Liver (tissue), 9 donors: ENCODE measurements around the gene ULK4. TPM values are rescaled to one million over a fixed set of nuclear protein-coding genes. Genes with fewer than 3 reads are reported as not detected.

ENCODE experiments used
- DNase-seq: peaks from one replicate; pipeline ENCODE4 v3.0.0-alpha.2; 2017; ENCODE audit warnings: low spot score
- H3K27ac ChIP-seq, 2 donors: one replicate each; pipeline ENCODE4 v1.7.0; 2013; ENCODE audit warnings: inconsistent platforms in 2 of 2, low read length in 2 of 2, control low read depth in 1 of 2, low read depth in 1 of 2, mild to moderate bottlenecking in 1 of 2
- H3K27me3 ChIP-seq, 4 donors: one replicate each; pipeline versions ENCODE4 v1.6.1 to v1.7.0; 2013; ENCODE audit warnings: low read length in 3 of 4, inconsistent platforms in 1 of 4, mild to moderate bottlenecking in 1 of 4, moderate library complexity in 1 of 4; ENCODE audit not compliant: control insufficient read depth in 4 of 4, insufficient read depth in 4 of 4
- H3K36me3 ChIP-seq, 4 donors: one replicate each; pipeline versions ENCODE4 v1.6.1 to v1.7.0; 2013; ENCODE audit warnings: low read length in 3 of 4, mild to moderate bottlenecking in 3 of 4, low read depth in 1 of 4, moderate library complexity in 1 of 4; ENCODE audit not compliant: control insufficient read depth in 4 of 4, insufficient read depth in 3 of 4
- H3K4me1 ChIP-seq, 4 donors: one replicate each; pipeline versions ENCODE4 v1.6.1 to v1.7.0; 2013; ENCODE audit warnings: low read length in 3 of 4, mild to moderate bottlenecking in 3 of 4, moderate library complexity in 1 of 4; ENCODE audit not compliant: control insufficient read depth in 4 of 4, insufficient read depth in 4 of 4
- H3K4me3 ChIP-seq, 3 donors: one replicate each; pipeline versions ENCODE4 v1.6.1 to v1.7.0; 2013; ENCODE audit warnings: low read length in 3 of 3, control low read depth in 1 of 3, low read depth in 1 of 3, mild to moderate bottlenecking in 1 of 3
- H3K9ac ChIP-seq, 2 donors: one replicate each; pipeline ENCODE4 v1.7.0; 2013; ENCODE audit warnings: low read length in 2 of 2, mild to moderate bottlenecking in 2 of 2, moderate library complexity in 2 of 2, control low read depth in 1 of 2, low read depth in 1 of 2
- H3K9me3 ChIP-seq, 4 donors: one replicate each; pipeline versions ENCODE4 v1.6.1 to v1.7.0; 2013; ENCODE audit warnings: low read length in 3 of 4; ENCODE audit not compliant: control insufficient read depth in 4 of 4
- CTCF ChIP-seq: fragments of 150-350 bp; IDR thresholded peaks from 2 replicates; pipeline ENCODE4 v1.5.1; 2017; ENCODE audit warnings: improper control_type of control experiment, low read depth, low read length; ENCODE audit not compliant: missing input control
- EGR1 ChIP-seq, 2 donors: IDR thresholded peaks; 2 replicates each; pipeline ENCODE4 v1.6.1; 2016 to 2018; ENCODE audit warnings: antibody characterized with exemption in 2 of 2, low read depth in 2 of 2
- FOXA1 ChIP-seq: IDR thresholded peaks from 2 replicates; pipeline ENCODE4 v1.6.1; 2016; ENCODE audit warnings: antibody characterized with exemption
- FOXA2 ChIP-seq: IDR thresholded peaks from 2 replicates; pipeline ENCODE4 v1.6.1; 2016; ENCODE audit warnings: antibody characterized with exemption
- GABPA ChIP-seq, 2 donors: IDR thresholded peaks in 1 of 2; conservative IDR thresholded peaks in 1 of 2; 2 replicates each; pipeline ENCODE4 v1.6.1; 2016; ENCODE audit warnings: antibody characterized with exemption in 2 of 2, mild to moderate bottlenecking in 1 of 2, moderate library complexity in 1 of 2
- HNF4A ChIP-seq, 2 donors: conservative IDR thresholded peaks; 2 replicates each; pipeline ENCODE4 v1.6.1; 2016; ENCODE audit warnings: antibody characterized with exemption in 2 of 2, mild to moderate bottlenecking in 2 of 2
- HNF4G ChIP-seq: IDR thresholded peaks from 2 replicates; pipeline ENCODE4 v1.6.1; 2016; ENCODE audit warnings: antibody characterized with exemption
- JUND ChIP-seq, 2 donors: IDR thresholded peaks; 2 replicates each; pipeline ENCODE4 v1.6.1; 2016; ENCODE audit warnings: antibody characterized with exemption in 2 of 2
- MAX ChIP-seq: IDR thresholded peaks from 2 replicates; pipeline ENCODE4 v1.6.1; 2016; ENCODE audit warnings: antibody characterized with exemption
- NR2F2 ChIP-seq: IDR thresholded peaks from 2 replicates; pipeline ENCODE4 v1.6.1; 2016; ENCODE audit warnings: antibody characterized with exemption
- RAD21 ChIP-seq, 2 donors: IDR thresholded peaks; 2 replicates each; pipeline ENCODE4 v1.6.1; 2016; ENCODE audit warnings: antibody characterized with exemption in 2 of 2, mild to moderate bottlenecking in 2 of 2
- RXRA ChIP-seq, 2 donors: IDR thresholded peaks; 2 replicates each; pipeline ENCODE4 v1.6.1; 2017 to 2018; ENCODE audit warnings: antibody characterized with exemption in 2 of 2, mild to moderate bottlenecking in 1 of 2
- SP1 ChIP-seq: IDR thresholded peaks from 2 replicates; pipeline ENCODE4 v1.6.1; 2018; ENCODE audit warnings: antibody characterized with exemption, mild to moderate bottlenecking
- TAF1 ChIP-seq: conservative IDR thresholded peaks from 2 replicates; pipeline ENCODE4 v1.6.1; 2016; ENCODE audit warnings: antibody characterized with exemption, mild to moderate bottlenecking
- YY1 ChIP-seq: IDR thresholded peaks from 2 replicates; pipeline ENCODE4 v1.6.1; 2016; ENCODE audit warnings: antibody characterized with exemption, mild to moderate bottlenecking
- ZBTB33 ChIP-seq: IDR thresholded peaks from 2 replicates; pipeline ENCODE4 v1.6.1; 2016; ENCODE audit warnings: antibody characterized with exemption
- WGBS: extraction: QIAGEN DNeasy Blood & Tissue Kit; methylation state at CpG from one replicate; pipeline ENCODE4 v1.1.7; 2013; 5-methylcytosine and 5-hydroxymethylcytosine counted together
- polyA plus RNA-seq, 2 donors: library from polyadenylated mRNA; stranded (reverse) in 1 of 2; unstranded in 1 of 2; fragments of 200-250 nt in 1 of 2; fragments of >200 nt in 1 of 2; fragmentation: Nextera tagmentation in 1 of 2; extraction: Ambion mirVana in 1 of 2; gene quantifications; one replicate each; pipeline versions ENCODE4 v1.2.1 to v1.2.3, GENCODE V29; 2013 to 2015
- total RNA-seq, 2 donors: library from RNA; depleted of rRNA; stranded (reverse); fragments of >200 nt; gene quantifications; one replicate each; pipeline ENCODE4 v1.2.3, GENCODE V29; 2014
- TF ChIP-seq, protein P1 (sequence below): IDR thresholded peaks from 2 replicates; pipeline ENCODE4 v1.6.1; 2016; ENCODE audit warnings: antibody characterized with exemption
- donor health status: healthy.
- donor health status: healthy.
- donor health status: healthy.
- donor health status: healthy.
- donor health status: healthy.

Gene ULK4
- total and polyA plus RNA-seq, 4 donors = 1.1 to 11.5 (median 3.2) TPM

DNA sequence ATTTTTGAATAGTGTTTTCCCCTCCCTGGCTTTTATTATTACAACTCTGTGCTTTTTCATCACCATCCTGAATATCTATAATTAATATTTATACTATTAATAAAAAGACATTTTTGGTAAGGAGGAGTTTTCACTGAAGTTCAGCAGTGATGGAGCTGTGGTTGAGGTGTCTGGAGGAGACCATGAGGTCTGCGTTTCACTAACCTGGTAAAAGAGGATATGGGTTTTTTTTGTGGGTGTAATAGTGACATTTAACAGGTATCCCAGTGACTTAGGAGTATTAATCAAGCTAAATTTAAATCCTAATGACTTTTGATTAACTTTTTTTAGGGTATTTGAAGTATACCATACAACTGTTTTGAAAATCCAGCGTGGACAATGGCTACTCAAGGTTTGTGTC is 738.2 kb downstream of the ULK4 start:
- 93% methylated on average over 2 of the region's 2 CpGs for WGBS

GRCh38 chr3:41223078-41223477 is 738.8 kb downstream of the ULK4 start:
- H3K27me3 ChIP-seq = no peaks in the 10 kb centered on the region
- H3K9me3 ChIP-seq = no peaks in the 10 kb centered on the region
- DNase-seq = no peak
- no peak overlapping the region for H3K27ac ChIP-seq
- H3K4me1 ChIP-seq = peaks cover 8 to 18% (median 15%) of the 10 kb centered on the region in 4 donors
- peaks cover 11 to 38% (median 35%) of the 10 kb centered on the region in 4 donors for H3K36me3 ChIP-seq
- H3K4me3 ChIP-seq = no peak overlapping the region
- WGBS = 66% methylated on average over 2 of the region's 2 CpGs
- TF ChIP-seq CTCF (no peak), YY1 (no peak), NR2F2 (no peak), MAX (no peak)
- H3K9ac ChIP-seq = no peak overlapping the region

More for the DNA sequence above, 738.2 kb downstream of the ULK4 start:
- DNase-seq = no peak
- peaks cover 8 to 18% (median 14%) of the 10 kb centered on the region in 4 donors for H3K4me1 ChIP-seq
- peaks cover 11 to 38% (median 35%) of the 10 kb centered on the region in 4 donors for H3K36me3 ChIP-seq
- no peak for TF ChIP-seq JUND (IDR thresholded peaks at IDR 0.05)
- TF ChIP-seq EGR1 (IDR thresholded peaks at IDR 0.05; ENCODE audit: low read depth in 2 of 2) = no peak
- no peak for TF ChIP-seq YY1
- no peak for TF ChIP-seq TAF1
- H3K4me3 ChIP-seq = no peak overlapping the region
- H3K9ac ChIP-seq = no peak overlapping the region
- no peaks in the 10 kb centered on the region for H3K9me3 ChIP-seq
- no peaks in the 10 kb centered on the region for H3K27me3 ChIP-seq
- no peak overlapping the region for H3K27ac ChIP-seq

GRCh38 chr3:41222501-41222900 is 739.4 kb downstream of the ULK4 start:
- no peak for TF ChIP-seq JUND (IDR thresholded peaks at IDR 0.05)
- Histone ChIP-seq H3K4me1 (peaks cover 8 to 20% (median 15%) of the 10 kb centered on the region in 4 donors), H3K27ac (no peak overlapping the region), H3K4me3 (no peak overlapping the region), H3K9ac (no peak overlapping the region), H3K9me3 (no peaks in the 10 kb centered on the region), H3K36me3 (peaks cover 11 to 34% (median 30%) of the 10 kb centered on the region in 4 donors), H3K27me3 (no peaks in the 10 kb centered on the region)
- whole genome bisulfite sequencing = 78% methylated on average over 3 of the region's 3 CpGs
- no peak for DNase-seq

DNA sequence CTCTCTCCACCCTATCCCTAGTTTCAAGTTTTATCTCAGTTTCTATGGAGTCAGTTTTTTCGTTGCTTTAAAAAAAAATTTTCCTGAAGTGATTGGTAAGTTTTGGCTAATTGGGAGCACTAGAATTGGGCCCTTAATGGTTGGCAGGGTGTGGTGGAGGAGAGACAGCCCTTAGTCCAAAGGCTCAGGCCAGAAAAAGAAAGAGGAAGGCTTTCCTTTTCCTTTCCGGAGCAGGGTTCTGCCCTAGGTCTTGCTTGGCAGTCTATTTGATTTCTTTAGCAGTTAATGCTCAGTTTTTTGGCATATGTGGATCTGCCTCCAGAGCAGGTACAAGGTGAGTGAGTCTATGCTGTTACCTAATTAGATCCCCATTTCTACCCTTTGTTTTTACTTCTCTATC is 739.9 kb downstream of the ULK4 start:
- Histone ChIP-seq H3K36me3 (peaks cover 11 to 29% (median 26%) of the 10 kb centered on the region in 4 donors), H3K27ac (no peak overlapping the region), H3K27me3 (no peaks in the 10 kb centered on the region), H3K9ac (no peak overlapping the region), H3K4me1 (peaks cover 9 to 21% (median 15%) of the 10 kb centered on the region in 4 donors), H3K4me3 (no peak overlapping the region), H3K9me3 (no peaks in the 10 kb centered on the region)
- DNase-seq = no peak
- WGBS = 62% methylated on average over 2 of the region's 2 CpGs
- TF ChIP-seq EGR1 (IDR thresholded peaks at IDR 0.05; ENCODE audit: low read depth in 2 of 2) (no peak), CTCF (no peak), TAF1 (no peak), MAX (no peak), ZBTB33 (no peak), RXRA (IDR thresholded peaks at IDR 0.05) (no peak), HNF4G (no peak), FOXA1 (no peak), FOXA2 (no peak), HNF4A (conservative IDR thresholded peaks at IDR 0.05) (no peak), JUND (IDR thresholded peaks at IDR 0.05) (no peak), SP1 (no peak), YY1 (no peak), GABPA (IDR thresholded peaks at IDR 0.05 in 1 of 2, conservative IDR thresholded peaks at IDR 0.05 in 1 of 2) (no peak), NR2F2 (no peak), RAD21 (IDR thresholded peaks at IDR 0.05) (no peak)
- TF ChIP-seq, protein P1, sequence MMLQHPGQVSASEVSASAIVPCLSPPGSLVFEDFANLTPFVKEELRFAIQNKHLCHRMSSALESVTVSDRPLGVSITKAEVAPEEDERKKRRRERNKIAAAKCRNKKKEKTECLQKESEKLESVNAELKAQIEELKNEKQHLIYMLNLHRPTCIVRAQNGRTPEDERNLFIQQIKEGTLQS = no peak
